ENCODE data around the gene TRA2A. TPM values are rescaled to one million over a fixed set of nuclear protein-coding genes. Genes with fewer than 3 reads are reported as not detected.

TRA2A gene
- total RNA-seq, 1 donor from 2014 or later: 58.3 TPM

DNA sequence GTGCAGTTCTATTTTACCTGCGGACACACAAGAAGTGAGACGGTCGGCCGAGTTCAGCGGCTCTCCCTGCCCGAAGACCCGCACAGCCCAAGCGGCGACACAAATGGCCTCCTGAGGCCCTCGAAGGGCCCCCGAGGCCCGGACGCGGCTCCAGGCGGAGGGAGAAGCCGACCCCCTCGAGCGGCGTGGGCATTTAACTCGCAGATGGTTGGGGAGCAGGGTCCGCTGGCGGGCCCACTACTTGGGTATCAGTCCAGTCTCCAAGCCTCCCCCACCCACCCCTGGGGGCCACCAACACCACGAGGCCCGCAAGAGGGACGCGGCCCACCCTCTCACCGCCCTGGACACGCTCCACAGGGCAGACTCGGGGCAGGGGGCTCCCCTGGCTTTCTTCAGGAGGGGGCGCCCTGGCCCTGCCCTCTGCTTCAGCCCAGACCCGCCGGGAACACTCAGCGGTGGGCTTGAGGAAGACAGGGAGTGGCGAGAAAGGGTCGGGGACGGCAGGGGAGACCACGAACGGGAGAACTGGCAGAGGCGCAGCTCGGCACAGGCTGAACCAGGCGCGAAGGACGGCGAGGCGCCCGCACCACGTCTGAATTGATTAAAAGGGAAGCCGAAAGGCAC is 63.1 kb downstream of the TRA2A start:
- DNase-seq (ENCODE audit: low spot score): no peak
- Mint-ChIP-seq H3K4me1 (ENCODE audit: low read depth) (peaks cover 60% of the 10 kb centered on the region), H3K27me3 (ENCODE audit: low read depth) (no peaks in the 10 kb centered on the region), H3K36me3 (ENCODE audit: low read depth) (peaks cover 2% of the 10 kb centered on the region), H3K27ac (ENCODE audit: unreplicated experiment) (peak overlapping the region; percentile 95), H3K9me3 (ENCODE audit: low read depth) (no peaks in the 10 kb centered on the region), H3K4me3 (ENCODE audit: unreplicated experiment) (peak overlapping the region; percentile 92)
- TF ChIP-seq, protein P1, sequence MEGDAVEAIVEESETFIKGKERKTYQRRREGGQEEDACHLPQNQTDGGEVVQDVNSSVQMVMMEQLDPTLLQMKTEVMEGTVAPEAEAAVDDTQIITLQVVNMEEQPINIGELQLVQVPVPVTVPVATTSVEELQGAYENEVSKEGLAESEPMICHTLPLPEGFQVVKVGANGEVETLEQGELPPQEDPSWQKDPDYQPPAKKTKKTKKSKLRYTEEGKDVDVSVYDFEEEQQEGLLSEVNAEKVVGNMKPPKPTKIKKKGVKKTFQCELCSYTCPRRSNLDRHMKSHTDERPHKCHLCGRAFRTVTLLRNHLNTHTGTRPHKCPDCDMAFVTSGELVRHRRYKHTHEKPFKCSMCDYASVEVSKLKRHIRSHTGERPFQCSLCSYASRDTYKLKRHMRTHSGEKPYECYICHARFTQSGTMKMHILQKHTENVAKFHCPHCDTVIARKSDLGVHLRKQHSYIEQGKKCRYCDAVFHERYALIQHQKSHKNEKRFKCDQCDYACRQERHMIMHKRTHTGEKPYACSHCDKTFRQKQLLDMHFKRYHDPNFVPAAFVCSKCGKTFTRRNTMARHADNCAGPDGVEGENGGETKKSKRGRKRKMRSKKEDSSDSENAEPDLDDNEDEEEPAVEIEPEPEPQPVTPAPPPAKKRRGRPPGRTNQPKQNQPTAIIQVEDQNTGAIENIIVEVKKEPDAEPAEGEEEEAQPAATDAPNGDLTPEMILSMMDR (IDR thresholded peaks at IDR 0.05): no peak

DNA sequence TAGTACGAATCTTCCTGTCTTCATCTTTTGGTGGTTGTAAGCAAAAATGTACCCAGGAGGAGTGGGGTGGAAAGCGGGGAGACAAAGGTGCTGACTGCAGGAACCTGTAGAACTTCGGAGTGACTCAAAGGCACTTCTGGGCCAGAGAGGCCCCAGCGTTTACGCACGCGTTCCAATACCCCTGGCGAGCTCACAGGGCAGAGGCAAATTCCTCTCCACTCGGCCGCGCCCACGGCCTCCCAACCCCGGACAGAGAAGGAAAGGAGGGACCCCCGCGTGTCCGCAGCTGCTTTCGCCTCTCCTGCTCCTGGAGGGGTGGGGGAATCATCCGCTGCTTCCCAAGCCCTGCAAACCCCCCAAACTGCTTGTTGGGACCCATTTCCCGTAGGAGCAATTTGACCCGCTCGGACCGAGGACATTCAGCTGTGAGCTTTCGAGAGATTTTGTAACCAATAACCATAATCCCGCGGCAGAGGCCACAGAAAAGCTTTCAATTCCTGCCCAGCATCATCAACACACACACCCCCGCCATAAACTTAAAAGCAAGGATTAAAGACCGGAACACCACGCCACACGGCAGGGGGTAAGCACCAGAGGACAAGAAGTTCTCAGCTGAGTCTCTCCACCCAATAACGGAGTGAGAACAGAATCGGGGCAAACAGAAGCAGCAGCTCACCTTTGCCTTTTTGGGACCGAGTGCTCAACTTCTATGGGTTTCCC is 63.8 kb downstream of the TRA2A start:
- TF ChIP-seq, protein P1 (IDR thresholded peaks at IDR 0.05): no peak
- Mint-ChIP-seq H3K4me3 (ENCODE audit: unreplicated experiment) (peak overlapping the region; percentile 92), H3K27ac (ENCODE audit: unreplicated experiment) (peak overlapping the region; percentile 95), H3K4me1 (ENCODE audit: low read depth) (peaks cover 60% of the 10 kb centered on the region), H3K9me3 (ENCODE audit: low read depth) (no peaks in the 10 kb centered on the region), H3K36me3 (ENCODE audit: low read depth) (peaks cover 2% of the 10 kb centered on the region), H3K27me3 (ENCODE audit: low read depth) (no peaks in the 10 kb centered on the region)
- DNase-seq (ENCODE audit: low spot score): no peak

DNA sequence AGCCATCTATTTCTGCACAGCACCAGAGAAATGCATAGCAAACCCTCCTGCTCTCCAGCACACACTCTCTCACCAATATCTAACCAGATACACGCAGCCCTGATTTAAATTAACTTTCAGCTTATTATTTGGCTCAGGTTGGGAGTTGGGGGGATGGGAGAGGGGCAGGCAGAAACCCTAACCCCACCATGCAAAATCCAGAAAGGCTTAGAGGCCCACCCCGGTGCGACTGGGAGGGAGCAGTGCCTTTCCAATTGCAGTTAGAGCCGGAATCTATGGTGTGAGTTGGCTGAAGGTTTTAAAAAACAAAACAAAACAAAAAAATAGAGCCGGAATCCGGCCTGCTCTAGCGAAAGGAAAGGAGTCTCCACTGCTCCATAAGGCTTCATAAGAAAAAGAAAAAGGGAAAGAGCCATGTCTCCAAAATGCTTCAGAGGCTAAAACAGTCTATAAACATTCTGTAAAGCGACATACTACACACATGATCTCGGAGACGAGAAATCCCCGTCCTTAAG is 64.4 kb downstream of the TRA2A start:
- H3K4me1 Mint-ChIP-seq (ENCODE audit: low read depth): peaks cover 60% of the 10 kb centered on the region
- H3K27ac Mint-ChIP-seq (ENCODE audit: unreplicated experiment): peak overlapping the region; percentile 95
- peak overlapping the region; percentile 92 for H3K4me3 Mint-ChIP-seq (ENCODE audit: unreplicated experiment)

DNA sequence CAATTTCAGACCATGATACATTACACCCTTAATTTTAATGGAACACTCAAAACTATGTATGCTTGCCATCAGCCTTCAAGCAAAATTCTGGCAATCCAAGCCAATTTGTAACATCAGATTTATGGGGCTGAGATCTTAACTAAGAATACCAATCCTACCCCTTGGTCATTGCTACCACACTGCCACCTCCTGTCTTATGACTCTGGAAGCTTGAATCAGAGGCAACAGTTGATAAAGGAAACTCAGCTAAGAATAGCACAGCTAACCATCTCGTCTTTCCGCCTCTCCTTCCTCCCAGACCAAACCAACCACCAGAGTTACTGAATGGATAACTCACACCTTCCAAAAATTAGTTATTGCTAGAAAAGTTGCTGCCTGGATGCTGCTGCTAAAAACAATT is 68.9 kb downstream of the TRA2A start:
- Mint-ChIP-seq H3K4me3 (ENCODE audit: unreplicated experiment) (peak overlapping the region; percentile 2), H3K27ac (ENCODE audit: unreplicated experiment) (peak overlapping the region; percentile 82), H3K36me3 (ENCODE audit: low read depth) (peaks cover 6% of the 10 kb centered on the region), H3K27me3 (ENCODE audit: low read depth) (no peaks in the 10 kb centered on the region), H3K9me3 (ENCODE audit: low read depth) (no peaks in the 10 kb centered on the region), H3K4me1 (ENCODE audit: low read depth) (peaks cover 72% of the 10 kb centered on the region)
- TF ChIP-seq, protein P1 (IDR thresholded peaks at IDR 0.05): peak; percentile 82
- DNase-seq (ENCODE audit: low spot score): no peak

More for the DNA sequence above, 64.4 kb downstream of the TRA2A start:
- TF ChIP-seq, protein P1 (IDR thresholded peaks at IDR 0.05): no peak
- no peak for DNase-seq (ENCODE audit: low spot score)
- Mint-ChIP-seq H3K36me3 (ENCODE audit: low read depth) (peaks cover 2% of the 10 kb centered on the region), H3K27me3 (ENCODE audit: low read depth) (no peaks in the 10 kb centered on the region), H3K9me3 (ENCODE audit: low read depth) (no peaks in the 10 kb centered on the region)

DNA sequence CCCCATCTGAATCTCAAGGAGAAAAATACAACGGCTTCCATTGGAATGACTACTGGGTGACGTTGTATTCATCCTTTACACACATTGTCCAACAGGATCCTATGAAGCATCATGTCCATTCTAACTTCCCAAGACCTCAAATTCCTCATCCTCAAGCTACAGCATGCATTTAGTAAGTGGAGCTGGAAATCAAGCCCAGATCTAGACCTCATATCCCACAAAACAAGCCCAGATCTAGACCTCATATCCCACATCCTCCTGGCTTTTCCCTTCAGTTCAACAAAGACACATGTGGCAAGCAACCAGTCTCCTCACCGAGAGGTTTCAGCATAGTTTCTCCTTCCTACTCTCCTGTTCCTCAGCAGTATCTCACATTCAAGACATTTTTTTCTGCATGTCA is 73.7 kb downstream of the TRA2A start:
- TF ChIP-seq, protein P1 (IDR thresholded peaks at IDR 0.05): no peak
- DNase-seq (ENCODE audit: low spot score): no peak
- peaks cover 58% of the 10 kb centered on the region for H3K4me1 Mint-ChIP-seq (ENCODE audit: low read depth)
- no peaks in the 10 kb centered on the region for H3K27me3 Mint-ChIP-seq (ENCODE audit: low read depth)
- no peaks in the 10 kb centered on the region for H3K9me3 Mint-ChIP-seq (ENCODE audit: low read depth)
- H3K36me3 Mint-ChIP-seq (ENCODE audit: low read depth): peaks cover 8% of the 10 kb centered on the region
- H3K27ac Mint-ChIP-seq (ENCODE audit: unreplicated experiment): peak overlapping the region; percentile 4
- no peak overlapping the region for H3K4me3 Mint-ChIP-seq (ENCODE audit: unreplicated experiment)

All from chondrocyte (in vitro differentiated cells).